ENCODE measurements around the gene CEMIP. TPM values are rescaled to one million over a fixed set of nuclear protein-coding genes. Genes with fewer than 3 reads are reported as not detected.
"Not testable (repeated sequence)": the region's sequence is repeated elsewhere in the genome, so short reads cannot be mapped to it uniquely, and the experiment has no call there.

CEMIP gene
- total and polyA plus RNA-seq, 2 of the 13 experiments (the other 11 are each of a cell fraction or from before 2014, with no cell fraction given), result 4.3 to 28.5 TPM

DNA sequence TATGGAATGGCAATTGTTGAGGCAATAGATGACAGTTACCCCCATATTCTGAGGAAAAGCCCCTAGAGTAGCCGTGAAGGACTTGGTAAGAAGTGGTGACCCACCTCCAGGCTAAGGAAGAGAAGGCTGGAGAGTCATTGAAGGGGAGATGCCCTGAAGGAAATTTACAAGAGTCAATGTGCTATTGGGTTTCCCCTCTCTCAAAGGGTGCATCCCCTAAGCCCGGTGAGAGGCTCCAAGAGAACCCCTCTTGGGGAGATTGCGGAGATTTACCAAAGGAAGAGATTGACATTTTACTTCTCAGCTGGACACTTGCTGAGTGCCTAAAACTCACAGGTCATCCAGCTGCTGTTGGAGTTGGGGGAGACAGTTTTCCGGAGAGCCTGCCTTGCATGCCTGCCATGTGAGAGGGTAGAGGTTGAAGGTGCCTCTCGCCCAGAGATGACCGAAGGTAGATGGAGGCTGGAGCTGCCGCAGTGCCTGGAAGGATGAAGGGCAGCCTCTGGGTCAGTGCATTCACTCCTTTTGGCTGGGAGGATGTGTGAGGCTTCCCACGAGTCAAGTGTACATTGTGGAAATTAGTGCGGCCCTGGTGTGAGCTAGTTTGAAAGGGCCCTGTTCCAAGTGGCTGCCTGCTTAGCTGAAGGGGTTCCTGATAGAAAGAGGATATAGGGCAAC is 179.8 kb downstream of the CEMIP start:
- Histone ChIP-seq H4K20me1 (ENCODE audit: insufficient read depth, low read length) (no peaks in the 10 kb centered on the region), H3K4me3 (replicated peaks in 1 of 3; ENCODE audit: insufficient read depth in 1 of 3, low read depth in 2 of 3, low read length in 3 of 3) (no peak overlapping the region), H3K79me2 (ENCODE audit: insufficient read depth, low read length) (no peaks in the 10 kb centered on the region), H2AFZ (ENCODE audit: low read length) (no peak overlapping the region), H3K27ac (ENCODE audit: extremely low read length, insufficient read depth, low read length) (no peak overlapping the region), H3K4me1 (ENCODE audit: insufficient read depth, low read length) (peaks cover 24% of the 10 kb centered on the region), H3K9ac (ENCODE audit: insufficient read depth, low read depth, low read length) (no peak overlapping the region), H3K27me3 (ENCODE audit: control insufficient read depth in 1 of 2, insufficient read depth in 2 of 2, low read length in 2 of 2) (no peaks in the 10 kb centered on the region), H3K36me3 (replicated peaks in 1 of 2; ENCODE audit: control insufficient read depth in 1 of 2, insufficient read depth in 2 of 2, low read length in 2 of 2) (no peaks in the 10 kb centered on the region), H3K4me2 (ENCODE audit: low read depth, low read length) (no peak overlapping the region), H3K9me3 (ENCODE audit: low read length) (no peaks in the 10 kb centered on the region)
- 97% methylated on average over 9 of the region's 9 CpGs for WGBS (ENCODE audit: low lambda C conversion rate)
- ChIA-PET POLR2A (no interaction called here), CTCF (ENCODE audit: low intra/inter-chr PET ratio, low total read pairs) (no interaction called here)
- no TSS peak for BruUV-seq (replicated peaks)
- no peak for TF ChIP-seq ZNF703 (CRISPR knock-in tag; IDR thresholded peaks at IDR 0.05; ENCODE audit: borderline replicate concordance)
- no peak for TF ChIP-seq HNRNPUL1 (IDR thresholded peaks at IDR 0.05; ENCODE audit: low read depth, low read length)
- in situ Hi-C loops (cut with HindIII; ENCODE audit: extremely low pct_ligation_motif_present, low pct_unique_long_range_greater_than_20kb) (loop anchor here (25.0 kb wide), 1 partner anchor 497 kb away; no protein-coding TSS in a partner anchor), intact Hi-C loops (cut with micrococcal nuclease; ENCODE audit: unreplicated experiment) (no loop called here)
- DNase-seq (ENCODE audit: low spot score) (no peak), FAIRE-seq (no peak), ATAC-seq (no peak)

DNA sequence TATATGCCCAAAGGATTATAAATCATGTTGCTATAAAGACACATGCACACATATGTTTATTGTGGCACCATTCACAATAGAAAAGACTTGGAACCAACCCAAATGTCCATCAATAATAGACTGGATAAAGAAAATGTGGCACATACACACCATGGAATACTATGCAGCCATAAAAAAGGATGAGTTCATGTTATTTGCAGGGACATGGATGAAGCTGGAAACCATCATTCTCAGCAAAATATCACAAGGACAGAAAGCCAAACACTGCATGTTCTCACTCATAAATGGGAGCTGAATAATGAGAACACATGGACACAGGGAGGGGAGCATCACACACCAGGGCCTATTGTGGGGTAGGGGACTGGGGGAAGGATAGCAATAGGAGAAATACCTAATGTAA is 186.3 kb downstream of the CEMIP start:
- H3K27me3 ChIP-seq (ENCODE audit: control insufficient read depth in 1 of 2, insufficient read depth in 2 of 2, low read length in 2 of 2); H3K36me3 ChIP-seq (replicated peaks in 1 of 2; ENCODE audit: control insufficient read depth in 1 of 2, insufficient read depth in 2 of 2, low read length in 2 of 2); H2AFZ ChIP-seq (ENCODE audit: low read length); FAIRE-seq; H4K20me1 ChIP-seq (ENCODE audit: insufficient read depth, low read length); H3K79me2 ChIP-seq (ENCODE audit: insufficient read depth, low read length); intact Hi-C loops (cut with micrococcal nuclease; ENCODE audit: unreplicated experiment); H3K4me1 ChIP-seq (ENCODE audit: insufficient read depth, low read length); H3K9ac ChIP-seq (ENCODE audit: insufficient read depth, low read depth, low read length); H3K9me3 ChIP-seq (ENCODE audit: low read length); H3K27ac ChIP-seq (ENCODE audit: extremely low read length, insufficient read depth, low read length); CTCF ChIA-PET (ENCODE audit: low intra/inter-chr PET ratio, low total read pairs); H3K4me3 ChIP-seq (replicated peaks in 1 of 3; ENCODE audit: insufficient read depth in 1 of 3, low read depth in 2 of 3, low read length in 3 of 3); DNase-seq (ENCODE audit: low spot score); POLR2A ChIA-PET; ATAC-seq; H3K4me2 ChIP-seq (ENCODE audit: low read depth, low read length); BruUV-seq (replicated peaks): not testable (repeated sequence)
- in situ Hi-C loops (cut with HindIII; ENCODE audit: extremely low pct_ligation_motif_present, low pct_unique_long_range_greater_than_20kb), result loop anchor here (25.0 kb wide), 1 partner anchor 503 kb away; no protein-coding TSS in a partner anchor
